Ammon's horn (tissue), 1 donor: ENCODE data around the gene MBOAT2.
"Not testable (repeated sequence)": the region's sequence is repeated elsewhere in the genome, so short reads cannot be mapped to it uniquely, and the experiment has no call there.

Experiments used
- DNase-seq: peaks from one replicate; pipeline ENCODE4 v3.0.0-alpha.2; 2016; ENCODE audit warnings: low spot score

Gene MBOAT2, protein sequence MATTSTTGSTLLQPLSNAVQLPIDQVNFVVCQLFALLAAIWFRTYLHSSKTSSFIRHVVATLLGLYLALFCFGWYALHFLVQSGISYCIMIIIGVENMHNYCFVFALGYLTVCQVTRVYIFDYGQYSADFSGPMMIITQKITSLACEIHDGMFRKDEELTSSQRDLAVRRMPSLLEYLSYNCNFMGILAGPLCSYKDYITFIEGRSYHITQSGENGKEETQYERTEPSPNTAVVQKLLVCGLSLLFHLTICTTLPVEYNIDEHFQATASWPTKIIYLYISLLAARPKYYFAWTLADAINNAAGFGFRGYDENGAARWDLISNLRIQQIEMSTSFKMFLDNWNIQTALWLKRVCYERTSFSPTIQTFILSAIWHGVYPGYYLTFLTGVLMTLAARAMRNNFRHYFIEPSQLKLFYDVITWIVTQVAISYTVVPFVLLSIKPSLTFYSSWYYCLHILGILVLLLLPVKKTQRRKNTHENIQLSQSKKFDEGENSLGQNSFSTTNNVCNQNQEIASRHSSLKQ

GRCh38 chr2:9003616-9004337 is at the start of gene MBOAT2:
MBOAT2 (minus strand) TSS chr2:9003684; CDS start chr2:9003614, 70 bp downstream.
- DNase-seq: peak; percentile 94

DNA sequence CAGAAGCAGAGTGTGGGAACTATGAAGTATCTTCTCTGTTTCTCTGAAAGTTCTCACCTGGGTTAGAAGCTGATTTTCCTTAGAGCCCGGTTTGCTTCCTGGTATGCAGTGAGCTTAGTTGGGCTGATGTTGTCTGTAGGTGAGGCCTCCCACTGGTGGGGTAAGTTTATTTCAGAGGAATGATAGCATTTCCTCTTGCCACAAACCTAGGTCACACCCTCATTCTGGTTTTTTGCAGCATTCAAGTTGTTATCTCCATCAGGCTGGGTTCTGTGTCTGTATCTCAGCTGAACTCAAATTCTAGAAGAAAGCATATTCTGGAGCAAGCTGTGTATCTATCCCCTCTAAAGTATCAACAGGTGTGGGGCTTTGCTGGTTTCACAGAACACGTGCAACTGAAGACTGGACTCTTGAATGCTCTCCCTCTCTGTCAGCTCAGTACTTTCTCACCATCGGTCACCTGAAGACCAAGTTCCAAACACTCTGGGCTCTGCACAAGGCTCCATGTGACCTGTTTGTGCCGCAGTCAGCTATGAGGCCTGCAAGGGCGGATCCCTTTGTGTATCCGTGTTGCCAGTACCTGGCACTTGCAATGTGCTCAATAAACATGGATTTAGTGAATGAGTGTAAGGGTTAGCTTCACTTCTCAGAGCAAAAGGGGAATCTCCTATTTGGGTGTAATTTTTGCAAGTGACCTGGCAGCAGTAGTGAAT is 49.5 kb upstream of the MBOAT2 start:
- DNase-seq: no peak

GRCh38 chr2:9051451-9051850 is 48.0 kb upstream of the MBOAT2 start:
- DNase-seq: not testable (repeated sequence)

DNA sequence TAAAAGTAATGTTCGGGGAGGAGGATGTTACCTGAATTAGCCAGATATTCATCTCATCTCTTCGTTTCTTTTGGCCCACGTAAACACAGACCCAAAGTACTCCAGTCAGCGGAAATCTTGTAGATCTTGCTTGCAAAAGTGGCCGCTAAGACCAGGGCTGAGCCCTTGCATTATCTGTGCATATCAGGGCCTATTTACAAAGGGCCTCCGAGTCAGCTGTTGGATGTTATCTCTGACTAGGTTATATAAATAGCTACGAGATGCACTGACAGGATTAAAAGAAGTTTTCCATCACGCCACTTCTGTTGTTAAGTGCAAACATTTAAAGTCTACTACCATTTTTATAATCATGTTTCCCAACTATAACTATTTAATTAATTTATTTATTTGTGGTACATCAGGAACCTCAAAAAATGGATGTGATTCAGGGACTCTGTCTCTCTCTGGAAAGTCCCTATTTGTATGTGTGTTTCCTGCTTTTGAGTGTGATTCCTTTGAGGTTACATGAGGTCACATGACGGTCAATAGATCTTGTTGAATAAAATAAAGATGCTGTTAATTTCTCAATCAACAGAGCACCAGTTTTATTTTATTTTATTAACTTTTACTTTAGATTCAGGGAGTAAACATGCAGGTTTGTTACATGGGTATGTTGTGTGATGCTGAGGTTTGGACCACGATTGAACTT is 46.8 kb upstream of the MBOAT2 start:
- no peak for DNase-seq

DNA sequence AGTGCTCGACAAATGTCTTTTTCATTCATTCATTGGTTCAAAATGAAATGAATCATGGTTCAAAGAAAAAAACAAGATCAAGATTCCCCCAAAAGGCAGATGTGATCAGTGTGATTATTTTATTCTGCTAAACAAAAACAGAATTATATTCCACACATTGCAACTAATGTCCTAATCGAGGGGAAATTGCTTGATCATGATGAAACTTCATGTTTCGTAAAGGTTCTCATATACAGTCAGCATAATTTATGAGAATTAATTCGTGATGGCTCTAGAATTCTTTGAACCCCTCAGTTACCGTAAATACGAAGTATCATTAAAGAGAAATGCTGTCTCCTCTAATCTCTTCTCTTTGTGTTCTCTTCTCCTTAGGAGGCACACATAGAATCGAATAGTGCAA is 42.1 kb upstream of the MBOAT2 start:
- no peak for DNase-seq

DNA sequence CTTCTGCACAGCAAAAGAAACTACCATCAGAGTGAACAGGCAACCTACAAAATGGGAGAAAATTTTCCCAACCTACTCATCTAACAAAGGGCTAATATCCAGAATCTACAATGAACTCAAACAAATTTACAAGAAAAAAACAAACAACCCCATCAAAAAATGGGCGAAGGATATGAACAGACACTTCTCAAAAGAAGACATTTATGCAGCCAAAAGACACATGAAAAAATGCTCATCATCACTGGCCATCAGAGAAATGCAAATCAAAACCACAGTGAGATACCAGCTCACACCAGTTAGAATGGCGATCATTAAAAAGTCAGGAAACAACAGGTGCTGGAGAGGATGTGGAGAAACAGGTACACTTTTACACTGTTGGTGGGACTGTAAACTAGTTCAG is 40.0 kb upstream of the MBOAT2 start:
- DNase-seq: not testable (repeated sequence)

DNA sequence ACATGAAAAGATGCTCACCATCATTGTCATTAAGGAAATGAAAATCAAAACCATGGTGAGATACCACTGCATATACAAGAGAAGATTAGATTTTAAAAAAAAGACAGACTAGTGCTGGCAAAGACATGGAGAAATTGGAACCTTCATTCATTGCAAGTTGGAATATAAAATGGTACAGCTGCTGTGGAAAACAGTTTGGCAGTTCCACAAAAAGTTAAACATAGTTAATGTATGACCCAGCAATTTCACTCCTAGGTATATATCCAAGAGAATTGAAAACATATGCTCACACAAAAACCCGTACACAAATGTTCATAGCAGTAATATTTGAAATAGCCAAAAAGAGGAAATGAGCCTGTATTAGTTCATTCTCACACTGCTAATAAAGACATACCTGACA is 33.7 kb upstream of the MBOAT2 start:
- no peak for DNase-seq

- no peak for DNase-seq
These were observed 30.1 kb upstream of the MBOAT2 start for GRCh38 chr2:9033385-9034168.

- DNase-seq: no peak
These were observed 29.2 kb upstream of the MBOAT2 start for GRCh38 chr2:9032536-9033255.

- DNase-seq: no peak
These were observed 28.6 kb upstream of the MBOAT2 start for GRCh38 chr2:9032121-9032520.

- DNase-seq: no peak
These were observed 27.8 kb upstream of the MBOAT2 start for GRCh38 chr2:9031246-9031645.

GRCh38 chr2:9030841-9031240 is 27.4 kb upstream of the MBOAT2 start:
- no peak for DNase-seq

GRCh38 chr2:9030190-9030589 is 26.7 kb upstream of the MBOAT2 start:
- no peak for DNase-seq

- no peak for DNase-seq
These were observed 26.2 kb upstream of the MBOAT2 start for GRCh38 chr2:9029721-9030120.

GRCh38 chr2:9027884-9028283 is 24.4 kb upstream of the MBOAT2 start:
- DNase-seq: no peak

DNA sequence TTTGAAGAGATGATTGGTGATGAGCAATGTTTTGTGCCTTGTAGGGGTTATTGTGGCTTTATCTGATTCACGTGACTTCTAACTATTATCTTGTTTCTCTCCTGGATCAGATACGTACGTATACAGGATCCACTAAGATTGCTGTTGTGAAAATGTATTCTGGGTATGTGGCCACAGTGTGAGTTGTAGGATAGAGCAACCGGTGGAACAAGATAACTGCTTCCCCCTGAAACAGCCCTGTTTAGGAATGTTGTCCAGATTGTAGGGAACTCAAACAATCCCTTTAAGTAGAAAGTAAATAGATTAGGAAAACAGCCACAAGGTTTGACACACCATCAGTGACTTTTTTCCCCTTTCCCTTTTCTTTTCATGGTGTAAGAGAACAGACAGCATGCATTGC is 22.3 kb upstream of the MBOAT2 start:
- DNase-seq: no peak

- no peak for DNase-seq
These were observed 21.1 kb upstream of the MBOAT2 start for GRCh38 chr2:9024575-9024974.

DNA sequence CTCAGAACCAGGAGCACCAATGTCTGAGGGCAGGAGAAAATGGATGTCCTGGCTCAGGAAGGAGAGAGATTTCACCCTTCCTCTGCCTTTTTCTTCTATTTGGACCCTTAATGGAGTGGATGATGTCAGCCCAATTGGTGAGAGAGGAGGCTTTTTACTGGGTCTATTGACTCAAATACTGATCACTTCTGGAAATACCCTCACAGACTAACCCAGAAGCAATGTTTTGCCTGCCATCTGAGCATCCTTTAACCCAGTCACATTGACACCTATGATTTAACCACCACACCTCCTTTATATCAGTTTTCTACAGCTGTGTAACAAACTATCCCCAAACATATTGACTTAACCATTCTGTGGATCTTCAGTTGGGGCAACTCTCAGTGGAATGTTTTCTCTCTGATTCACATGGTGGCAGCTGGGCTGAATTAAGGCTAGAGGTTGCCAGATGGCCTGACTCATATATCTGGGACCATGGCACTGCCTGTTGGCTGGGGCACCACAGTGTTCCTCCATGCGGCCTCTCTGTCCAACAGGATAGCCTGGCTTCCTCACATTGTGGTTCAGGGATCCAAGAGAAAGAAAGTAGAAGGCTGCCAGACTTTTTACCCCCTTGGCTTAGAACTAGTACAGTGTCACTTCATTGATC is 18.2 kb upstream of the MBOAT2 start:
- DNase-seq: no peak

DNA sequence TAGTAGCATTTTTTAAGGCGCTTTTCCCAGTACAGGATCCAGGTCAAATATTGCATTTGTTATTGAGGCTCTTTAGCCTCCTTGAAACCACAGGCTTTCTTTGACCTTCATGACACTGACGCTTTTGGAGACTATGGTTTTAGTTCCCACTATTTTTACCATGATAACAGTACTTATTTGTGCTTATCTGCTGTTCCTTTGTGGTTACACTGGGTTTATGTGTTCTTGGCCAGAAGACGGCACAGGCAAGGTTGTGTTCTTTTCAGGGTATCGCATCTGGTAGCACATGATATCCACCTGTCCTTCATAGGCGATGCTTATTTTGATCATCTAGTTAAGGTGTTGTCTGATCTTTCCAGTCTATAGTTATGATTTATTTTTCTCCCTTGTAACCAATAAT is 16.8 kb upstream of the MBOAT2 start:
- DNase-seq: no peak

DNA sequence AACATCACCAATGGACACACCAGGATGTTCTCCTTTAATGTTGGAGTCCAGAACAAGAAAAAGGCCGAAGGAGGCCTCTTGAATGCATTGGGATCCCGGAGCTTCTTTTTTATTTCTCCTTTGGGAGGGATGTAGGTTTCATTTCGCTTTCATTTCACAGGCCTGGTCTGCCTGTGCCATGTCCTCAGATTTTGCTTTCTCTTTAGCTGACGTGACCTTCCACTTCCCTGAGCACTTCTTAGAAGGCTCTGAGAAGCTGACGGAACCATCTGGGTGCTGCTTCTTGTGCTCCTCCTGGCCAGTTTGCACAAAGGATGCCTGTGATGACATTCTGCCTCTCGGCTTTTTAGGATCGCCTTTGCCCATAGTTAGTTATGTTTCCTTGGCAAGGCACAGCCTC is 15.1 kb upstream of the MBOAT2 start:
- no peak for DNase-seq
